HL-60 (cell line): ENCODE results near the gene VRK2.

ENCODE experiments used
- POLR2AphosphoS5 ChIP-seq: IDR thresholded peaks from 2 replicates; pipeline ENCODE4 v1.6.1; 2012; ENCODE audit warnings: low read depth
- TF ChIP-seq, protein P1 (sequence below): IDR thresholded peaks from one replicate; pipeline ENCODE4 v1.5.1; 2011; ENCODE audit warnings: low read length, control low read depth, inconsistent platforms; ENCODE audit not compliant: insufficient read depth

DNA sequence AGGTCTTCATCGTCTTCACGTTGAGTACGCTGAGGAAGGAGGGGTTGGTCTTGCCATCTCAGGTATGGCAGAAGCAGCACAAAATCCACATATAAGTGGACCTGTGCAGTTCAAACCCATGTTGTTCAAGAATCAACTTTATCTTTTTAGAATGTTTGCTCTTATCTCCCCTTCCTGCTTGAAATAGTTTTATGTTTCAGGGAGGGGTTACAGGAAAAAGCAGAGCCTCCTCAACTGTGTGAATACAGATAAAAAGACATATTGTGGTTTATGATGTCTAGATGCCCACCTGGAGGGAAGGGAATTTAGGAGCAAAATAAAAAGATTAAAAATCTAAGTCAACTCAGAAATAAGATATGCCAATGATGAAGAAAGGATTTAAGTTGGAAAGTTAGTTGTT lies 75.9 kb downstream of the VRK2 start:
- TF ChIP-seq, protein P1, sequence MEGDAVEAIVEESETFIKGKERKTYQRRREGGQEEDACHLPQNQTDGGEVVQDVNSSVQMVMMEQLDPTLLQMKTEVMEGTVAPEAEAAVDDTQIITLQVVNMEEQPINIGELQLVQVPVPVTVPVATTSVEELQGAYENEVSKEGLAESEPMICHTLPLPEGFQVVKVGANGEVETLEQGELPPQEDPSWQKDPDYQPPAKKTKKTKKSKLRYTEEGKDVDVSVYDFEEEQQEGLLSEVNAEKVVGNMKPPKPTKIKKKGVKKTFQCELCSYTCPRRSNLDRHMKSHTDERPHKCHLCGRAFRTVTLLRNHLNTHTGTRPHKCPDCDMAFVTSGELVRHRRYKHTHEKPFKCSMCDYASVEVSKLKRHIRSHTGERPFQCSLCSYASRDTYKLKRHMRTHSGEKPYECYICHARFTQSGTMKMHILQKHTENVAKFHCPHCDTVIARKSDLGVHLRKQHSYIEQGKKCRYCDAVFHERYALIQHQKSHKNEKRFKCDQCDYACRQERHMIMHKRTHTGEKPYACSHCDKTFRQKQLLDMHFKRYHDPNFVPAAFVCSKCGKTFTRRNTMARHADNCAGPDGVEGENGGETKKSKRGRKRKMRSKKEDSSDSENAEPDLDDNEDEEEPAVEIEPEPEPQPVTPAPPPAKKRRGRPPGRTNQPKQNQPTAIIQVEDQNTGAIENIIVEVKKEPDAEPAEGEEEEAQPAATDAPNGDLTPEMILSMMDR: no peak
- TF ChIP-seq POLR2AphosphoS5: no peak
